Measurements from ENCODE around the gene NDUFA6.
A peak's percentile ranks its signal among the peaks of the same experiment; 100 is the strongest.
"Not testable (repeated sequence)": the region's sequence is repeated elsewhere in the genome, so short reads cannot be mapped to it uniquely, and the experiment has no call there.

The NDUFA6 gene

GRCh38 chr22:42130639-42131431 lies 40.3 kb upstream of the NDUFA6 start, which contains the start of gene CYP2D6:
Gene CYP2D6 (minus strand): TSS chr22:42130810. CDS start chr22:42130791, 19 bp downstream.
- not testable (repeated sequence) for H3K27me3 ChIP-seq (replicated peaks; ENCODE audit: control insufficient read depth, insufficient read depth, low read length, poor library complexity, severe bottlenecking); DNase-seq; H3K27ac ChIP-seq (ENCODE audit: insufficient read depth, low read length, poor library complexity, severe bottlenecking); H3K4me3 ChIP-seq (ENCODE audit: insufficient read depth, low read depth, low read length, poor library complexity, severe bottlenecking); H3K9me3 ChIP-seq (ENCODE audit: control insufficient read depth, low read length); H3K36me3 ChIP-seq (ENCODE audit: control insufficient read depth, insufficient read depth, low read length); H3K4me1 ChIP-seq (ENCODE audit: control insufficient read depth, insufficient read depth, low read length, poor library complexity, severe bottlenecking)

- H3K9me3 ChIP-seq (ENCODE audit: control insufficient read depth, low read length); H3K4me3 ChIP-seq (ENCODE audit: insufficient read depth, low read depth, low read length, poor library complexity, severe bottlenecking); H3K27me3 ChIP-seq (replicated peaks; ENCODE audit: control insufficient read depth, insufficient read depth, low read length, poor library complexity, severe bottlenecking); DNase-seq; H3K36me3 ChIP-seq (ENCODE audit: control insufficient read depth, insufficient read depth, low read length); H3K27ac ChIP-seq (ENCODE audit: insufficient read depth, low read length, poor library complexity, severe bottlenecking); H3K4me1 ChIP-seq (ENCODE audit: control insufficient read depth, insufficient read depth, low read length, poor library complexity, severe bottlenecking): not testable (repeated sequence)
Measured at GRCh38 chr22:42130182-42130581, 39.6 kb upstream of the NDUFA6 start.

GRCh38 chr22:42128776-42129694 lies 38.5 kb upstream of the NDUFA6 start:
- not testable (repeated sequence) for H3K27ac ChIP-seq (ENCODE audit: insufficient read depth, low read length, poor library complexity, severe bottlenecking); H3K4me1 ChIP-seq (ENCODE audit: control insufficient read depth, insufficient read depth, low read length, poor library complexity, severe bottlenecking); H3K27me3 ChIP-seq (replicated peaks; ENCODE audit: control insufficient read depth, insufficient read depth, low read length, poor library complexity, severe bottlenecking); DNase-seq; H3K4me3 ChIP-seq (ENCODE audit: insufficient read depth, low read depth, low read length, poor library complexity, severe bottlenecking); H3K9me3 ChIP-seq (ENCODE audit: control insufficient read depth, low read length); H3K36me3 ChIP-seq (ENCODE audit: control insufficient read depth, insufficient read depth, low read length)

GRCh38 chr22:42128007-42128406 lies 37.4 kb upstream of the NDUFA6 start:
- H3K36me3 ChIP-seq (ENCODE audit: control insufficient read depth, insufficient read depth, low read length); H3K4me1 ChIP-seq (ENCODE audit: control insufficient read depth, insufficient read depth, low read length, poor library complexity, severe bottlenecking); H3K27ac ChIP-seq (ENCODE audit: insufficient read depth, low read length, poor library complexity, severe bottlenecking); H3K4me3 ChIP-seq (ENCODE audit: insufficient read depth, low read depth, low read length, poor library complexity, severe bottlenecking); DNase-seq; H3K9me3 ChIP-seq (ENCODE audit: control insufficient read depth, low read length); H3K27me3 ChIP-seq (replicated peaks; ENCODE audit: control insufficient read depth, insufficient read depth, low read length, poor library complexity, severe bottlenecking): not testable (repeated sequence)

- Histone ChIP-seq H3K36me3 (ENCODE audit: control insufficient read depth, insufficient read depth, low read length) (no peaks in the 10 kb centered on the region), H3K27ac (ENCODE audit: insufficient read depth, low read length, poor library complexity, severe bottlenecking) (no peak overlapping the region), H3K9me3 (ENCODE audit: control insufficient read depth, low read length) (no peaks in the 10 kb centered on the region), H3K4me1 (ENCODE audit: control insufficient read depth, insufficient read depth, low read length, poor library complexity, severe bottlenecking) (no peaks in the 10 kb centered on the region), H3K4me3 (ENCODE audit: insufficient read depth, low read depth, low read length, poor library complexity, severe bottlenecking) (no peak overlapping the region), H3K27me3 (replicated peaks; ENCODE audit: control insufficient read depth, insufficient read depth, low read length, poor library complexity, severe bottlenecking) (no peaks in the 10 kb centered on the region)
- DNase-seq: no peak
Measured at GRCh38 chr22:42127606-42128005, 37.0 kb upstream of the NDUFA6 start.

GRCh38 chr22:42123529-42123928 lies 33.0 kb upstream of the NDUFA6 start:
- not testable (repeated sequence) for H3K9me3 ChIP-seq (ENCODE audit: control insufficient read depth, low read length); H3K27ac ChIP-seq (ENCODE audit: insufficient read depth, low read length, poor library complexity, severe bottlenecking); DNase-seq; H3K4me3 ChIP-seq (ENCODE audit: insufficient read depth, low read depth, low read length, poor library complexity, severe bottlenecking); H3K36me3 ChIP-seq (ENCODE audit: control insufficient read depth, insufficient read depth, low read length); H3K27me3 ChIP-seq (replicated peaks; ENCODE audit: control insufficient read depth, insufficient read depth, low read length, poor library complexity, severe bottlenecking)
- H3K4me1 ChIP-seq (ENCODE audit: control insufficient read depth, insufficient read depth, low read length, poor library complexity, severe bottlenecking): peaks cover 16% of the 10 kb centered on the region

- H3K36me3 ChIP-seq (ENCODE audit: control insufficient read depth, insufficient read depth, low read length); H3K27me3 ChIP-seq (replicated peaks; ENCODE audit: control insufficient read depth, insufficient read depth, low read length, poor library complexity, severe bottlenecking); H3K9me3 ChIP-seq (ENCODE audit: control insufficient read depth, low read length): not testable (repeated sequence)
- peak overlapping the region; percentile 4 for H3K4me3 ChIP-seq (ENCODE audit: insufficient read depth, low read depth, low read length, poor library complexity, severe bottlenecking)
- H3K4me1 ChIP-seq (ENCODE audit: control insufficient read depth, insufficient read depth, low read length, poor library complexity, severe bottlenecking): peaks cover 16% of the 10 kb centered on the region
- H3K27ac ChIP-seq (ENCODE audit: insufficient read depth, low read length, poor library complexity, severe bottlenecking): peak overlapping the region; percentile 6
- peak in 1 of 3 donors; percentile 14 for DNase-seq
Measured at GRCh38 chr22:42120231-42121021, 29.9 kb upstream of the NDUFA6 start.

- Histone ChIP-seq H3K27me3 (replicated peaks; ENCODE audit: control insufficient read depth, insufficient read depth, low read length, poor library complexity, severe bottlenecking) (no peaks in the 10 kb centered on the region), H3K36me3 (ENCODE audit: control insufficient read depth, insufficient read depth, low read length) (peaks cover 4% of the 10 kb centered on the region), H3K27ac (ENCODE audit: insufficient read depth, low read length, poor library complexity, severe bottlenecking) (no peak overlapping the region), H3K9me3 (ENCODE audit: control insufficient read depth, low read length) (peaks cover 11% of the 10 kb centered on the region), H3K4me3 (ENCODE audit: insufficient read depth, low read depth, low read length, poor library complexity, severe bottlenecking) (no peak overlapping the region), H3K4me1 (ENCODE audit: control insufficient read depth, insufficient read depth, low read length, poor library complexity, severe bottlenecking) (peaks cover 16% of the 10 kb centered on the region)
- DNase-seq: no peak
Measured at GRCh38 chr22:42116848-42117424, 26.4 kb upstream of the NDUFA6 start.

GRCh38 chr22:42115420-42115830 lies 24.9 kb upstream of the NDUFA6 start:
- H3K4me3 ChIP-seq (ENCODE audit: insufficient read depth, low read depth, low read length, poor library complexity, severe bottlenecking); DNase-seq; H3K4me1 ChIP-seq (ENCODE audit: control insufficient read depth, insufficient read depth, low read length, poor library complexity, severe bottlenecking); H3K27ac ChIP-seq (ENCODE audit: insufficient read depth, low read length, poor library complexity, severe bottlenecking); H3K27me3 ChIP-seq (replicated peaks; ENCODE audit: control insufficient read depth, insufficient read depth, low read length, poor library complexity, severe bottlenecking); H3K36me3 ChIP-seq (ENCODE audit: control insufficient read depth, insufficient read depth, low read length): not testable (repeated sequence)
- H3K9me3 ChIP-seq (ENCODE audit: control insufficient read depth, low read length): peaks cover 11% of the 10 kb centered on the region

Data from effector memory CD4-positive, alpha-beta T cell (primary cell).